HG03342 (cell line): ENCODE data around the gene PI4KA.

ENCODE experiments used
- ATAC-seq: cut with Tn5 transposase; IDR thresholded peaks from one replicate; pipeline ENCODE4 v1.9.1; 2021; ENCODE audit warnings: mild to moderate bottlenecking, moderate library complexity; ENCODE audit not compliant: unreplicated experiment

The PI4KA gene

GRCh38 chr22:20881869-20882815 is 23.5 kb upstream of the PI4KA start:
- ATAC-seq: no peak

GRCh38 chr22:20881231-20881630 is 22.6 kb upstream of the PI4KA start:
- ATAC-seq: no peak

- ATAC-seq: no peak
These were observed 19.1 kb upstream of the PI4KA start for GRCh38 chr22:20877715-20878114.

GRCh38 chr22:20875296-20875695 is 16.7 kb upstream of the PI4KA start:
- ATAC-seq: no peak

GRCh38 chr22:20873214-20873613 is 14.6 kb upstream of the PI4KA start:
- no peak for ATAC-seq

- no peak for ATAC-seq
These were observed 10.6 kb upstream of the PI4KA start for GRCh38 chr22:20869234-20869633.

- ATAC-seq: no peak
These were observed 9.7 kb upstream of the PI4KA start for GRCh38 chr22:20868025-20868962.

GRCh38 chr22:20867179-20868024 is 8.8 kb upstream of the PI4KA start:
- ATAC-seq: no peak

- ATAC-seq: no peak
These were observed 8.1 kb upstream of the PI4KA start for GRCh38 chr22:20866736-20867135.

GRCh38 chr22:20865875-20866445 is 7.3 kb upstream of the PI4KA start:
- no peak for ATAC-seq

GRCh38 chr22:20865331-20865730 is 6.7 kb upstream of the PI4KA start:
- ATAC-seq: no peak

GRCh38 chr22:20864186-20864908 is 5.7 kb upstream of the PI4KA start:
- no peak for ATAC-seq

GRCh38 chr22:20863366-20863765 is 4.8 kb upstream of the PI4KA start:
- ATAC-seq: no peak

- no peak for ATAC-seq
These were observed 3.9 kb upstream of the PI4KA start for GRCh38 chr22:20862540-20862939.

- ATAC-seq: no peak
These were observed 1.0 kb upstream of the PI4KA start for GRCh38 chr22:20859615-20860014.

GRCh38 chr22:20857838-20858614 is 585 bp downstream of the PI4KA start:
- ATAC-seq: peak; percentile 39

- no peak for ATAC-seq
These were observed 1.4 kb downstream of the PI4KA start for GRCh38 chr22:20857247-20857643.

GRCh38 chr22:20853236-20853660 is 5.4 kb downstream of the PI4KA start:
- ATAC-seq: no peak

- ATAC-seq: no peak
These were observed 6.1 kb downstream of the PI4KA start for GRCh38 chr22:20852503-20852902.
